ENCODE data around the gene ATCAY. TPM values are rescaled to one million over a fixed set of nuclear protein-coding genes. Genes with fewer than 3 reads are reported as not detected.

The ATCAY gene
- total RNA-seq, 2 experiments from 2014 or later, result not detected

Small RNA genes within 50 kb of the gene (microRNA-seq; reads per million reads assigned to microRNA genes)
- not detected for gene MIR637 (ENCODE audit: borderline replicate concordance)

Small RNA genes within 50 kb of the gene (small RNA-seq; reads per million reads assigned to genes)
- gene RN7SL202P, result not detected

Other genes starting within 250 kb of the ATCAY start
- 6.3 and 7.6 TPM in 2 replicates for gene PIP5K1C, start 180.2 kb upstream of the ATCAY start, total RNA-seq (2014; rRNA removed; shearing (Covaris generic))
- 13.7 and 15.1 TPM in 2 replicates for gene PIP5K1C, start 180.2 kb upstream of the ATCAY start, total RNA-seq (2022)
- 0.69 and 1.8 TPM in 2 replicates for gene TJP3, start 172.3 kb upstream of the ATCAY start, total RNA-seq (2014; rRNA removed; shearing (Covaris generic))
- 1.8 and 2.3 TPM in 2 replicates for gene TJP3, start 172.3 kb upstream of the ATCAY start, total RNA-seq (2022)
- gene APBA3, start 119.0 kb upstream of the ATCAY start, total RNA-seq (2014; rRNA removed; shearing (Covaris generic)), result 34.7 and 40.4 TPM in 2 replicates
- 25.1 and 28.7 TPM in 2 replicates for gene APBA3, start 119.0 kb upstream of the ATCAY start, total RNA-seq (2022)
- gene MRPL54, start 118.0 kb upstream of the ATCAY start, total RNA-seq (2014; rRNA removed; shearing (Covaris generic)), result 88.7 and 93.1 TPM in 2 replicates
- 60.4 and 66.6 TPM in 2 replicates for gene MRPL54, start 118.0 kb upstream of the ATCAY start, total RNA-seq (2022)
- not detected in 2 replicates for gene RAX2, start 108.5 kb upstream of the ATCAY start, total RNA-seq (2014; rRNA removed; shearing (Covaris generic))
- gene RAX2, start 108.5 kb upstream of the ATCAY start, total RNA-seq (2022), result not detected in 2 replicates
- gene MATK, start 94.3 kb upstream of the ATCAY start, total RNA-seq (2014; rRNA removed; shearing (Covaris generic)), result not detected in 2 replicates
- gene MATK, start 94.3 kb upstream of the ATCAY start, total RNA-seq (2022), result not detected in 2 replicates
- gene ZFR2, start 11.6 kb upstream of the ATCAY start, total RNA-seq (2014; rRNA removed; shearing (Covaris generic)), result not detected in 2 replicates
- gene ZFR2, start 11.6 kb upstream of the ATCAY start, total RNA-seq (2022), result not detected in 2 replicates
- not detected in 2 replicates for gene NMRK2, start 52.4 kb downstream of the ATCAY start, total RNA-seq (2014; rRNA removed; shearing (Covaris generic))
- not detected in 2 replicates for gene NMRK2, start 52.4 kb downstream of the ATCAY start, total RNA-seq (2022)
- gene DAPK3, start 90.4 kb downstream of the ATCAY start, total RNA-seq (2014; rRNA removed; shearing (Covaris generic)), result 48.6 and 49.3 TPM in 2 replicates
- 40.4 and 47.1 TPM in 2 replicates for gene DAPK3, start 90.4 kb downstream of the ATCAY start, total RNA-seq (2022)
- gene EEF2, start 104.8 kb downstream of the ATCAY start, total RNA-seq (2014; rRNA removed; shearing (Covaris generic)), result 1,633 and 1,634 TPM in 2 replicates
- 3,507 and 3,668 TPM in 2 replicates for gene EEF2, start 104.8 kb downstream of the ATCAY start, total RNA-seq (2022)
- gene PIAS4, start 127.1 kb downstream of the ATCAY start, total RNA-seq (2014; rRNA removed; shearing (Covaris generic)), result 25.3 and 31.5 TPM in 2 replicates
- gene PIAS4, start 127.1 kb downstream of the ATCAY start, total RNA-seq (2022), result 34.4 and 35.0 TPM in 2 replicates
- 13.1 and 17.2 TPM in 2 replicates for gene ZBTB7A, start 186.2 kb downstream of the ATCAY start, total RNA-seq (2014; rRNA removed; shearing (Covaris generic))
- gene ZBTB7A, start 186.2 kb downstream of the ATCAY start, total RNA-seq (2022), result 29.3 and 31.2 TPM in 2 replicates
- 84.7 and 105 TPM in 2 replicates for gene MAP2K2, start 243.4 kb downstream of the ATCAY start, total RNA-seq (2014; rRNA removed; shearing (Covaris generic))
- gene MAP2K2, start 243.4 kb downstream of the ATCAY start, total RNA-seq (2022), result 116 and 120 TPM in 2 replicates

Measured in OCI-LY7 (cell line).